ENCODE data around the gene PDE11A.

DNA sequence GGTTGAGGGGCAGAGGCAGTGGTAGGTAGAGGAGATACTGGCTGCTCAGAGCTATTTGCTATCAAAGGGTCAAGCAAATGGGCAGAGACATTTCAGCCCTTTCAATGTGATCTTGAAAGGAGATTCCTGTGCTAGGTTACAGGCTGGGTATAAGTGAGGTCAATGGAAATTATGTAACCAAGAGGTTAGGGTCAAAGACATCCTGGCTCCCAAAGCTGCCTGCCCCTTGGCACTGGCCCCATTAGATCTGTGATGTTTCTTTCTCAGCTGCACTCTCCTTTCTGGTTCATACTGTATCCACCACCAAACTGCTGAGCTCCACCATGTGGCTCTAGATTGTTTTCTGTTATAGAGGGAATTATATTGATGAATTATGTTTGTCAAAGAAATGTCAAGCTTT is 479.6 kb downstream of the PDE11A start:
- TF ChIP-seq, protein P1, sequence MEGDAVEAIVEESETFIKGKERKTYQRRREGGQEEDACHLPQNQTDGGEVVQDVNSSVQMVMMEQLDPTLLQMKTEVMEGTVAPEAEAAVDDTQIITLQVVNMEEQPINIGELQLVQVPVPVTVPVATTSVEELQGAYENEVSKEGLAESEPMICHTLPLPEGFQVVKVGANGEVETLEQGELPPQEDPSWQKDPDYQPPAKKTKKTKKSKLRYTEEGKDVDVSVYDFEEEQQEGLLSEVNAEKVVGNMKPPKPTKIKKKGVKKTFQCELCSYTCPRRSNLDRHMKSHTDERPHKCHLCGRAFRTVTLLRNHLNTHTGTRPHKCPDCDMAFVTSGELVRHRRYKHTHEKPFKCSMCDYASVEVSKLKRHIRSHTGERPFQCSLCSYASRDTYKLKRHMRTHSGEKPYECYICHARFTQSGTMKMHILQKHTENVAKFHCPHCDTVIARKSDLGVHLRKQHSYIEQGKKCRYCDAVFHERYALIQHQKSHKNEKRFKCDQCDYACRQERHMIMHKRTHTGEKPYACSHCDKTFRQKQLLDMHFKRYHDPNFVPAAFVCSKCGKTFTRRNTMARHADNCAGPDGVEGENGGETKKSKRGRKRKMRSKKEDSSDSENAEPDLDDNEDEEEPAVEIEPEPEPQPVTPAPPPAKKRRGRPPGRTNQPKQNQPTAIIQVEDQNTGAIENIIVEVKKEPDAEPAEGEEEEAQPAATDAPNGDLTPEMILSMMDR (IDR thresholded peaks at IDR 0.05; ENCODE audit: borderline replicate concordance, extremely low read depth, low read length, poor library complexity, severe bottlenecking), result no peak
- TF ChIP-seq EZH2 (IDR thresholded peaks at IDR 0.05; ENCODE audit: borderline replicate concordance, low read depth, low read length, severe bottlenecking), result no peak

Measured in DND-41 (cell line).